ENCODE results near the gene LRSAM1.

Gene LRSAM1

GRCh38 chr9:127525401-127526188 lies 74.3 kb downstream of the LRSAM1 start:
- TF ChIP-seq CTCF (conservative IDR thresholded peaks at IDR 0.05; ENCODE audit: control insufficient read depth, insufficient read depth, low read depth, low read length), result peak; percentile 79
- DNase-seq (ENCODE audit: low read depth), result peak; percentile 73

GRCh38 chr9:127526655-127527559 lies 75.6 kb downstream of the LRSAM1 start:
- no peak overlapping the region for H3K4me3 ChIP-seq (ENCODE audit: control insufficient read depth, low read depth, low read length)
- TF ChIP-seq CTCF (conservative IDR thresholded peaks at IDR 0.05; ENCODE audit: control insufficient read depth, insufficient read depth, low read depth, low read length), result no peak
- DNase-seq (ENCODE audit: low read depth), result no peak

More at GRCh38 chr9:127525401-127526188, 74.3 kb downstream of the LRSAM1 start:
- no peak overlapping the region for H3K4me3 ChIP-seq (ENCODE audit: control insufficient read depth, low read depth, low read length)

GRCh38 chr9:127527560-127528268 lies 76.4 kb downstream of the LRSAM1 start:
- no peak overlapping the region for H3K4me3 ChIP-seq (ENCODE audit: control insufficient read depth, low read depth, low read length)
- TF ChIP-seq CTCF (conservative IDR thresholded peaks at IDR 0.05; ENCODE audit: control insufficient read depth, insufficient read depth, low read depth, low read length), result no peak
- DNase-seq (ENCODE audit: low read depth), result no peak

- no peak for TF ChIP-seq CTCF (conservative IDR thresholded peaks at IDR 0.05; ENCODE audit: control insufficient read depth, insufficient read depth, low read depth, low read length)
These were observed 77.3 kb downstream of the LRSAM1 start for GRCh38 chr9:127528422-127529251.

GRCh38 chr9:127529671-127530070 lies 78.4 kb downstream of the LRSAM1 start:
- no peak overlapping the region for H3K4me3 ChIP-seq (ENCODE audit: control insufficient read depth, low read depth, low read length)
- DNase-seq (ENCODE audit: low read depth), result no peak
- TF ChIP-seq CTCF (conservative IDR thresholded peaks at IDR 0.05; ENCODE audit: control insufficient read depth, insufficient read depth, low read depth, low read length), result no peak

More at GRCh38 chr9:127528422-127529251, 77.3 kb downstream of the LRSAM1 start:
- H3K4me3 ChIP-seq (ENCODE audit: control insufficient read depth, low read depth, low read length), result no peak overlapping the region
- DNase-seq (ENCODE audit: low read depth), result no peak
